DOHH2 (cell line): Measurements from ENCODE around the gene SCD.

Source experiments
- H3F3A ChIP-seq: fragments of 200-600 bp; sonication (generic), shearing (Covaris generic); 2 replicates; pipeline ENCODE4 v1.6.0; 2016; ENCODE audit warnings: antibody characterized with exemption, mild to moderate bottlenecking; ENCODE audit not compliant: control insufficient read depth, insufficient read depth
- H3K27ac ChIP-seq: fragments of 200-600 bp; sonication (generic); 2 replicates; pipeline ENCODE4 v1.5.1; 2014; ENCODE audit warnings: low read depth, mild to moderate bottlenecking, low read length, moderate library complexity
- H3K27me3 ChIP-seq: fragments of 200-600 bp; sonication (generic); 2 replicates; pipeline ENCODE4 v1.6.1; 2014; ENCODE audit warnings: mild to moderate bottlenecking, low read length, mixed read lengths; ENCODE audit not compliant: control insufficient read depth
- H3K36me3 ChIP-seq: fragments of 200-600 bp; sonication (generic); 2 replicates; pipeline ENCODE4 v1.6.1; 2014; ENCODE audit warnings: mild to moderate bottlenecking, low read length, moderate library complexity, mixed read lengths; ENCODE audit not compliant: control insufficient read depth
- H3K4me1 ChIP-seq: fragments of 200-600 bp; sonication (generic); 2 replicates; pipeline ENCODE4 v1.6.1; 2014; ENCODE audit warnings: mild to moderate bottlenecking, low read length, mixed read lengths; ENCODE audit not compliant: control insufficient read depth
- H3K4me2 ChIP-seq: fragments of 200-600 bp; sonication (generic); 2 replicates; pipeline ENCODE4 v1.6.0; 2014; ENCODE audit warnings: mild to moderate bottlenecking, low read length, moderate library complexity
- H3K4me3 ChIP-seq: fragments of 200-600 bp; sonication (generic); 2 replicates; pipeline ENCODE4 v1.5.1; 2014; ENCODE audit warnings: mild to moderate bottlenecking, low read length, mixed read lengths
- H3K79me2 ChIP-seq: fragments of 200-600 bp; sonication (generic); 2 replicates; pipeline ENCODE4 v1.6.1; 2014; ENCODE audit warnings: mild to moderate bottlenecking, low read length, mixed read lengths; ENCODE audit not compliant: control insufficient read depth
- H3K9me2 ChIP-seq: fragments of 200-600 bp; sonication (generic); replicated peaks from 2 replicates; pipeline ENCODE4 v1.6.1; 2014; ENCODE audit warnings: mild to moderate bottlenecking, low read length, mixed read lengths; ENCODE audit not compliant: control insufficient read depth
- H3K9me3 ChIP-seq: fragments of 200-600 bp; sonication (generic); 2 replicates; pipeline ENCODE4 v1.6.1; 2014; ENCODE audit warnings: antibody characterized with exemption, low read length, mixed read lengths; ENCODE audit not compliant: control insufficient read depth, insufficient read depth
- H4K20me1 ChIP-seq: fragments of 200-600 bp; sonication (generic); 2 replicates; pipeline ENCODE4 v1.6.0; 2014; ENCODE audit warnings: low read depth, mild to moderate bottlenecking, antibody characterized with exemption, low read length, moderate library complexity; ENCODE audit not compliant: control insufficient read depth, insufficient read depth
- EZH2phosphoT487 ChIP-seq: fragments of 200-600 bp; sonication (generic); IDR thresholded peaks from 2 replicates; pipeline ENCODE4 v1.6.1; 2017; ENCODE audit warnings: borderline replicate concordance, mild to moderate bottlenecking, antibody characterized with exemption, low read length, moderate library complexity, mixed read lengths
- TF ChIP-seq, protein P1 (sequence below): fragments of 200-600 bp; sonication (generic); IDR thresholded peaks from one replicate; pipeline ENCODE4 v1.5.1; 2014; ENCODE audit warnings: antibody characterized with exemption, mild to moderate bottlenecking, low read depth, low read length; ENCODE audit not compliant: poor library complexity, severe bottlenecking

SCD gene

DNA sequence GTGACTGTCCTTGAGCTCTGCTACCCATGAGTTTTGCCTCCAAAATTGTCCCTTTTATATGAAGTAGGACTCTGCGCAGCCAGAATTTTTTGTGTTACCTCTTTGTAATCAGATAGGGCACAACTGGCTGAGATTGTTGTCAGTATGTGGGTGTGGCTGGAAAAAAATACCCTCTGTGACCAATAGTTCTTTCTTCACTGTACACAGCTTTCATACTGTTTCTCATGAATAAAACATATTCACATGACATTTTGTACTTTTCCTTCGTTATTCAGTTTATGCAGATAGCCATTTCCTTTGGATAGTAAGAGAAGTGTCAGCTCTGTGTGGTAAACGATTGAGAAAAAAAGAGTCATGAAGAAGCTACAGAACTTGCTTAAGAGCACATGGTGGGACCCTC lies 66.1 kb downstream of the SCD start:
- H3K79me2 ChIP-seq: no peaks in the 10 kb centered on the region
- no peak overlapping the region for H3K4me3 ChIP-seq
- H4K20me1 ChIP-seq: no peaks in the 10 kb centered on the region

More for the DNA sequence above, 66.1 kb downstream of the SCD start:
- Histone ChIP-seq H3K9me2 (no peaks in the 10 kb centered on the region), H3K36me3 (no peaks in the 10 kb centered on the region), H3F3A (no peaks in the 10 kb centered on the region), H3K27ac (no peak overlapping the region), H3K4me2 (no peak overlapping the region), H3K27me3 (peaks cover 3% of the 10 kb centered on the region; the same call in 1 of the 2 replicates), H3K4me1 (no peaks in the 10 kb centered on the region), H3K9me3 (no peaks in the 10 kb centered on the region)
- no peak for TF ChIP-seq EZH2phosphoT487
- TF ChIP-seq, protein P1, sequence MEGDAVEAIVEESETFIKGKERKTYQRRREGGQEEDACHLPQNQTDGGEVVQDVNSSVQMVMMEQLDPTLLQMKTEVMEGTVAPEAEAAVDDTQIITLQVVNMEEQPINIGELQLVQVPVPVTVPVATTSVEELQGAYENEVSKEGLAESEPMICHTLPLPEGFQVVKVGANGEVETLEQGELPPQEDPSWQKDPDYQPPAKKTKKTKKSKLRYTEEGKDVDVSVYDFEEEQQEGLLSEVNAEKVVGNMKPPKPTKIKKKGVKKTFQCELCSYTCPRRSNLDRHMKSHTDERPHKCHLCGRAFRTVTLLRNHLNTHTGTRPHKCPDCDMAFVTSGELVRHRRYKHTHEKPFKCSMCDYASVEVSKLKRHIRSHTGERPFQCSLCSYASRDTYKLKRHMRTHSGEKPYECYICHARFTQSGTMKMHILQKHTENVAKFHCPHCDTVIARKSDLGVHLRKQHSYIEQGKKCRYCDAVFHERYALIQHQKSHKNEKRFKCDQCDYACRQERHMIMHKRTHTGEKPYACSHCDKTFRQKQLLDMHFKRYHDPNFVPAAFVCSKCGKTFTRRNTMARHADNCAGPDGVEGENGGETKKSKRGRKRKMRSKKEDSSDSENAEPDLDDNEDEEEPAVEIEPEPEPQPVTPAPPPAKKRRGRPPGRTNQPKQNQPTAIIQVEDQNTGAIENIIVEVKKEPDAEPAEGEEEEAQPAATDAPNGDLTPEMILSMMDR: no peak
